Keratinocyte (primary cell): Measurements from ENCODE around the gene ERC2.

ENCODE experiments used
- EZH2 ChIP-seq: IDR thresholded peaks from one replicate; pipeline ENCODE4 v1.6.1; 2012; ENCODE audit warnings: inconsistent platforms, mild to moderate bottlenecking, low read length, moderate library complexity
- TF ChIP-seq, protein P1 (sequence below), 3 experiments: IDR thresholded peaks in 1 of 3; conservative IDR thresholded peaks in 1 of 3; optimal IDR thresholded peaks in 1 of 3; 2 replicates in 2 of 3; 3 replicates in 1 of 3; pipeline versions ENCODE3 to v1.5.1; 2011; ENCODE audit warnings: low read length in 3 of 3, mild to moderate bottlenecking in 3 of 3, moderate library complexity in 2 of 3, control low read depth in 1 of 3, inconsistent platforms in 1 of 3; ENCODE audit not compliant: insufficient read depth in 2 of 3; ENCODE audit errors: extremely low read depth in 1 of 3

DNA sequence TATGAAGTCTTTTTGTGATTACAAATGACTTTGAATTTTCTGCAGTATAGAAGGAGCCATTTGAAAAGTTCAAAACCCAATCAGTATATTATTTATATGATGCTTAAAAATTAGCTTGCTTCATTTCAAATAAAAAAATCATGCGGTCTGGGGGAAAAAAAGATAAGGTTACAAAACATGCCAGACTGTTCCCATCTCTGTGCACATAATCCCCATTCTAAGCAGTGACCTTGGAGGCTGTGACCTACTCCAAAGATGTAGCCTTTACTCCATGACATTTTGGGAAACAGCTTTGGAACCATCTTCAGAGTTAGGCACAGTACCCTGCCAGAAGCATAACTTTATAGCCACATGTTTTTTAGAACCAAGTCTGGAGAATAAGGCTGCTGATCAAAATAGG lies 533.5 kb downstream of the ERC2 start:
- TF ChIP-seq, protein P1, sequence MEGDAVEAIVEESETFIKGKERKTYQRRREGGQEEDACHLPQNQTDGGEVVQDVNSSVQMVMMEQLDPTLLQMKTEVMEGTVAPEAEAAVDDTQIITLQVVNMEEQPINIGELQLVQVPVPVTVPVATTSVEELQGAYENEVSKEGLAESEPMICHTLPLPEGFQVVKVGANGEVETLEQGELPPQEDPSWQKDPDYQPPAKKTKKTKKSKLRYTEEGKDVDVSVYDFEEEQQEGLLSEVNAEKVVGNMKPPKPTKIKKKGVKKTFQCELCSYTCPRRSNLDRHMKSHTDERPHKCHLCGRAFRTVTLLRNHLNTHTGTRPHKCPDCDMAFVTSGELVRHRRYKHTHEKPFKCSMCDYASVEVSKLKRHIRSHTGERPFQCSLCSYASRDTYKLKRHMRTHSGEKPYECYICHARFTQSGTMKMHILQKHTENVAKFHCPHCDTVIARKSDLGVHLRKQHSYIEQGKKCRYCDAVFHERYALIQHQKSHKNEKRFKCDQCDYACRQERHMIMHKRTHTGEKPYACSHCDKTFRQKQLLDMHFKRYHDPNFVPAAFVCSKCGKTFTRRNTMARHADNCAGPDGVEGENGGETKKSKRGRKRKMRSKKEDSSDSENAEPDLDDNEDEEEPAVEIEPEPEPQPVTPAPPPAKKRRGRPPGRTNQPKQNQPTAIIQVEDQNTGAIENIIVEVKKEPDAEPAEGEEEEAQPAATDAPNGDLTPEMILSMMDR (optimal IDR thresholded peaks at IDR 0.05 in 1 of 3, IDR thresholded peaks at IDR 0.05 in 1 of 3, conservative IDR thresholded peaks at IDR 0.05 in 1 of 3; ENCODE audit: extremely low read depth in 1 of 3, insufficient read depth in 2 of 3, low read length in 3 of 3) = no peak
- TF ChIP-seq EZH2 = no peak
